Calu3 (cell line): ENCODE measurements around the gene LTB4R2. TPM values are rescaled to one million over a fixed set of nuclear protein-coding genes. Genes with fewer than 3 reads are reported as not detected.

Experiments used
- BruUV-seq: library from RNA; stranded (reverse); fragments of 400-500 nt; replicated peaks from 2 replicates; lab custom pipeline; 2021; lab: Mats Ljungman, UMichigan
- CTCF ChIA-PET: fragments of 300-600 bp; sonication (Branson Sonifier 250); formaldehyde crosslinking; loops from one replicate; lab custom pipeline; 2022; ENCODE audit warnings: antibody characterized with exemption; lab: Charles Lee
- DNase-seq: peaks from one replicate; pipeline ENCODE4 v3.0.0; 2022
- H3K27ac Mint-ChIP-seq: one replicate; pipeline ENCODE4 v1.8.0; 2022; ENCODE audit warnings: mixed read lengths; ENCODE audit not compliant: unreplicated experiment
- H3K27me3 Mint-ChIP-seq: one replicate; pipeline ENCODE4 v1.8.0; 2022; ENCODE audit warnings: mixed read lengths; ENCODE audit not compliant: unreplicated experiment
- H3K36me3 Mint-ChIP-seq: one replicate; pipeline ENCODE4 v1.8.0; 2022; ENCODE audit warnings: mild to moderate bottlenecking, moderate library complexity, mixed read lengths; ENCODE audit not compliant: insufficient read depth, unreplicated experiment
- H3K4me1 Mint-ChIP-seq: one replicate; pipeline ENCODE4 v1.8.0; 2022; ENCODE audit warnings: mild to moderate bottlenecking, low read depth, mixed read lengths; ENCODE audit not compliant: unreplicated experiment
- H3K4me3 Mint-ChIP-seq: one replicate; pipeline ENCODE4 v1.8.0; 2022; ENCODE audit warnings: mild to moderate bottlenecking, low read depth, moderate library complexity, mixed read lengths; ENCODE audit not compliant: unreplicated experiment
- H3K9me3 Mint-ChIP-seq: one replicate; pipeline ENCODE4 v1.8.0; 2022; ENCODE audit warnings: low read depth, mixed read lengths; ENCODE audit not compliant: unreplicated experiment
- CTCF ChIP-seq: fragments of 200-600 bp; IDR thresholded peaks from one replicate; pipeline ENCODE4 v1.8.0; 2022; ENCODE audit warnings: antibody characterized with exemption; ENCODE audit not compliant: unreplicated experiment
- intact Hi-C: fragments of 100-400 bp; cut with micrococcal nuclease; formaldehyde crosslinking; loops from one replicate; pipeline ENCODE4 v1.10.0; 2022; ENCODE audit not compliant: unreplicated experiment
- total RNA-seq: library from RNA; stranded (reverse); gene quantifications from 2 replicates; pipeline ENCODE4 v1.2.3, GENCODE V29; 2022

Gene LTB4R2
- total RNA-seq, 1 experiment from 2014 or later: 19.3 TPM

GRCh38 chr14:24292118-24292807 lies 17.7 kb upstream of the LTB4R2 start:
- H3K36me3 Mint-ChIP-seq: peaks cover 8% of the 10 kb centered on the region
- intact Hi-C loops: no loop called here
- H3K9me3 Mint-ChIP-seq: no peaks in the 10 kb centered on the region
- TF ChIP-seq CTCF: no peak
- peaks cover 14% of the 10 kb centered on the region for H3K4me1 Mint-ChIP-seq
- BruUV-seq: no TSS peak
- CTCF ChIA-PET: interaction anchor here (1.3 kb wide), 1 partner anchor 49 kb away, joined by 4 read pairs; no protein-coding TSS in a partner anchor
- H3K27ac Mint-ChIP-seq: no peak overlapping the region
- no peak for DNase-seq
- no peak overlapping the region for H3K4me3 Mint-ChIP-seq
- H3K27me3 Mint-ChIP-seq: no peaks in the 10 kb centered on the region

GRCh38 chr14:24293525-24293924 lies 16.4 kb upstream of the LTB4R2 start:
- Mint-ChIP-seq H3K4me3 (no peak overlapping the region), H3K27ac (no peak overlapping the region), H3K27me3 (no peaks in the 10 kb centered on the region), H3K4me1 (peaks cover 23% of the 10 kb centered on the region), H3K36me3 (peaks cover 14% of the 10 kb centered on the region), H3K9me3 (no peaks in the 10 kb centered on the region)
- TF ChIP-seq CTCF: no peak
- no peak for DNase-seq
- BruUV-seq: no TSS peak
- CTCF ChIA-PET: interaction anchor here (1.3 kb wide), 1 partner anchor 51 kb away, joined by 4 read pairs; no protein-coding TSS in a partner anchor
- intact Hi-C loops: no loop called here

DNA sequence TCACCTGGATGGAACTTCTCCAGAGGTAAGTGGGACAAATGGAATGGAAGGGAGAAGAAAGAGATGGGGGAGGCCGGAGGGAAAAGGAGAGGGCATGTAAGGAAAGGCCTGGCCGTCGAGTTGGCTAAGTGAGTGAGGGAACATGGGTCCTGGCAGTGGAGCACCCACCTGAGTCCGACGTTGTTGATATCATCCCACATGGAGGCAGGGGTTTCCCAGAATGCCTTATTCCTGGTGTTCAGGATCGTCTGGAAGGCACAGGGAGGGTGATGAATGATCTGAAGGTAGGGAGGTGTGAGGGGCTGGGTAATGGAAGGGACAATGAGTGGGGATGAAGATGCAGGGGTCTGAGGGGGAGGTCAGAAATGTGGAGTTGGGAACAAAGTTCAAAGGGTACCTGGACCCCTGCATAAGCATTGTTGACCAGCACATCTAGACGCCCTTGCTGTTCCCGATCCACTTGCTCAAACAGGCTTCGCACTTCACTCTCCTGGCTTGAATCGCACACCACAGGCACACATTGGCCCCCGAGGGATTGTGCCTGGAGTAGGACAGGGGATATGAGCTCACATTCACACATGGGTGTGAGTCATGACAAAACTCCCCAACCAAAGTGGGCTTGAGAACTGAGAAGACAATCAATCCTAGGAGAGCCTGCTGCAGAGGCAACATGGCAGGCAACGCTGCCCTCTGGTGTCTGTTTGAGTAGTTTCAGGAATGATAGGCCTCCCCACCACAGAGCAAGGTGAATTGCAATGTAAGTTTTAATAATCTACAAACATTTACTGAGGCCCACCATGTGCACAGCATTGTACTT lies 13.4 kb upstream of the LTB4R2 start:
- H3K27ac Mint-ChIP-seq: peak overlapping the region; percentile 15
- BruUV-seq: no TSS peak
- H3K36me3 Mint-ChIP-seq: peaks cover 33% of the 10 kb centered on the region
- H3K9me3 Mint-ChIP-seq: no peaks in the 10 kb centered on the region
- TF ChIP-seq CTCF: peak; percentile 52
- H3K4me1 Mint-ChIP-seq: peaks cover 32% of the 10 kb centered on the region
- CTCF ChIA-PET: interaction anchor here (0.6 to 4.2 kb wide), 11 partner anchors 12 to 513 kb away, joined by 3 to 108 read pairs (median 9); partner anchors contain the start of genes CHMP4A, CIDEB, MDP1 and RABGGTA
- H3K27me3 Mint-ChIP-seq: no peaks in the 10 kb centered on the region
- intact Hi-C loops: loop anchor here (1.0 to 2.0 kb wide), 2 partner anchors 18 to 53 kb away; no protein-coding TSS in a partner anchor
- DNase-seq: peak; percentile 70
- no peak overlapping the region for H3K4me3 Mint-ChIP-seq

DNA sequence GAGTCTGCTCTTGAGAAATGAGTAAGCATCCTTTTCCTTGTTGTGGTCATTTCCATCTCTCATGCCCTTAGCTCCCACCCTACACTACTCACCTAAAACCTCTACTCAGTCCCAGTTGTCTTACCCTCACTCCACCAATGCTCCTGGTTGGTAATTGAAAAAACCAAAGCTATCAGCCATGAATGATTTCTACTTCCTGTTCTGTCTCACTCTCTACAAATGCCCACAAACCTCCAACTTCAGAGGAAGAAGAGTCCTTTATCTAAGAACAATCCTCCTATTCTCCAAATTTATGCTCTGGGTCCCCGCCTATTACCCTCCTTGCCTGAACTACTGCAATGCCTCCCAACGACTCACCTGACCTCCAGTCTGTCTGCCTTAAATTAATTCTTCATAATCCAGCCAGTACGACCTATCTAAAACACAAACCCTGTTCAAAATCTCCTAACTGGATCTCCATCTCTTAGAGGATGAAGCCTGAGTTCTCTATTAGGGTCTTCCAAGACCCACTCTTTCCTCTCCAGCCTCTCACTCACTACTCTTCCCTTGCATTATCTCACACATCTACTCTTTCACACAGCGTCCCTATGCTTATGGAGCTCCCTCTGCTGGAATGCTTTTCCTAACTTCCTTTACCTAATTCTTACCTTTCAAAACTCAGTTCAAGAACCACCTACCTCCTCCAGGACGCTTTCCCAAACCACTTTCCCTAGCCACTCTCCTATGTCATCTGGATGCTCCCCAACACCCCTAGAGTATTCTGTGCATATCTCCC lies 12.6 kb upstream of the LTB4R2 start:
- no TSS peak for BruUV-seq
- H3K36me3 Mint-ChIP-seq: peaks cover 33% of the 10 kb centered on the region
- peak overlapping the region; percentile 24 for H3K27ac Mint-ChIP-seq
- no peaks in the 10 kb centered on the region for H3K9me3 Mint-ChIP-seq
- peak; percentile 19 for TF ChIP-seq CTCF
- no peaks in the 10 kb centered on the region for H3K27me3 Mint-ChIP-seq
- peak; percentile 36 for DNase-seq
- CTCF ChIA-PET: interaction anchor here (0.6 to 4.2 kb wide), 12 partner anchors 11 to 514 kb away, joined by 3 to 108 read pairs (median 8); partner anchors contain the start of genes CHMP4A, CIDEB, MDP1 and RABGGTA
- H3K4me1 Mint-ChIP-seq: peaks cover 32% of the 10 kb centered on the region
- H3K4me3 Mint-ChIP-seq: no peak overlapping the region
- intact Hi-C loops: loop anchor here (1.0 to 2.0 kb wide), 2 partner anchors 19 to 54 kb away; no protein-coding TSS in a partner anchor
